ENCODE measurements around the gene NBEA. TPM values are rescaled to one million over a fixed set of nuclear protein-coding genes. Genes with fewer than 3 reads are reported as not detected.

NBEA gene
- total RNA-seq, 1 experiment from 2014 or later = 4.1 TPM

DNA sequence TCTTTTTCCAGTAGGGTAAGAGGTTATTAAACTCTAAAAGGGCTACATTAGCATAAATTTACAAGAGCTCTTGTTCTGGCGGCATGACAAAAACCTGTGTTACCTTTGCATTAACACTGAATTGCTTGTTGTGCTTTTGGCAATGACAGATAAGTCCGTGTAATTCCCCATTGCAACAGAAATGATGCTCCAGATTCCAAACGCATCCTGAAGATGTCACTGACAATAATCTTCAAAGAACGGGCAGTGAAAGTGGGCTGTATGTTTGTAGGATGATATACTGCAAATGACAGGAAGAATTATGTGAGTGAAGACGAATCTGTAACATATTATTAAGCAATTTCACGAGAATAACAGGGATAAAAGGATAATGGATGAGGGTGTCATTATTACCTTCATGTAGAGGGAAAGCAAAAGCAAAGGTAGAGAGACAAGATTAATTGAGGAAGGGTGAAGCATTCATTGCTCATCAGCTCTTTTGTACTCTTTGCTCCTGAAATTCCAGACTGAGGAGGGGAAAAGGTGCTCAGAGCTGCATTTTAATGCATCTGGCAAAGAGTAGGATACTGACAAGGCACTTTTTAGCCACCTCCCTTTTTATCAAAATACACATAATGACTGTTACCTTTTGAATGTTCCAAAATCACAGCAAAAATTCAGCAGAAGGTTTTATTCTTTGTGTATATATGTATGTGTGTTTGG is 572.9 kb downstream of the NBEA start:
- intact Hi-C loops (cut with micrococcal nuclease) = no loop called here
- no TSS peak for BruUV-seq (replicated peaks)
- CTCF ChIA-PET = no interaction called here
- DNase-seq (ENCODE audit: low read depth, low spot score) = no peak
- no peak overlapping the region for H3K9ac ChIP-seq (ENCODE audit: low read length)
- no peak overlapping the region for H3K27ac ChIP-seq (ENCODE audit: low read depth, low read length)
- H3K27me3 ChIP-seq (ENCODE audit: insufficient read depth, low read length) = no peaks in the 10 kb centered on the region
- no peak overlapping the region for H3K4me3 ChIP-seq (replicated peaks in 1 of 2; ENCODE audit: low read depth in 1 of 2, low read length in 2 of 2)
- no peak for ATAC-seq
- H3K4me1 ChIP-seq (ENCODE audit: control insufficient read depth in 1 of 2, insufficient read depth in 2 of 2, low read length in 2 of 2) = no peaks in the 10 kb centered on the region
- H3K36me3 ChIP-seq (ENCODE audit: control insufficient read depth in 1 of 2, insufficient read depth in 2 of 2, low read length in 2 of 2) = no peaks in the 10 kb centered on the region
- no peaks in the 10 kb centered on the region for H4K20me1 ChIP-seq (ENCODE audit: insufficient read depth)
- RAD21 ChIA-PET (ENCODE audit: low non-redundant PET in 1 of 2, low total read pairs in 2 of 2, uncharacterized antibody in 2 of 2, unreplicated experiment in 2 of 2) = no interaction called here
- TF ChIP-seq, protein P1, sequence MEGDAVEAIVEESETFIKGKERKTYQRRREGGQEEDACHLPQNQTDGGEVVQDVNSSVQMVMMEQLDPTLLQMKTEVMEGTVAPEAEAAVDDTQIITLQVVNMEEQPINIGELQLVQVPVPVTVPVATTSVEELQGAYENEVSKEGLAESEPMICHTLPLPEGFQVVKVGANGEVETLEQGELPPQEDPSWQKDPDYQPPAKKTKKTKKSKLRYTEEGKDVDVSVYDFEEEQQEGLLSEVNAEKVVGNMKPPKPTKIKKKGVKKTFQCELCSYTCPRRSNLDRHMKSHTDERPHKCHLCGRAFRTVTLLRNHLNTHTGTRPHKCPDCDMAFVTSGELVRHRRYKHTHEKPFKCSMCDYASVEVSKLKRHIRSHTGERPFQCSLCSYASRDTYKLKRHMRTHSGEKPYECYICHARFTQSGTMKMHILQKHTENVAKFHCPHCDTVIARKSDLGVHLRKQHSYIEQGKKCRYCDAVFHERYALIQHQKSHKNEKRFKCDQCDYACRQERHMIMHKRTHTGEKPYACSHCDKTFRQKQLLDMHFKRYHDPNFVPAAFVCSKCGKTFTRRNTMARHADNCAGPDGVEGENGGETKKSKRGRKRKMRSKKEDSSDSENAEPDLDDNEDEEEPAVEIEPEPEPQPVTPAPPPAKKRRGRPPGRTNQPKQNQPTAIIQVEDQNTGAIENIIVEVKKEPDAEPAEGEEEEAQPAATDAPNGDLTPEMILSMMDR (IDR thresholded peaks at IDR 0.05 in 2 of 3, conservative IDR thresholded peaks at IDR 0.05 in 1 of 3; ENCODE audit: borderline replicate concordance in 1 of 3, insufficient read depth in 1 of 3, low read depth in 2 of 3, low read length in 2 of 3) = no peak
- TF ChIP-seq, protein P2, sequence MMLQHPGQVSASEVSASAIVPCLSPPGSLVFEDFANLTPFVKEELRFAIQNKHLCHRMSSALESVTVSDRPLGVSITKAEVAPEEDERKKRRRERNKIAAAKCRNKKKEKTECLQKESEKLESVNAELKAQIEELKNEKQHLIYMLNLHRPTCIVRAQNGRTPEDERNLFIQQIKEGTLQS (IDR thresholded peaks at IDR 0.05) = no peak
- no peak for TF ChIP-seq SP1 (IDR thresholded peaks at IDR 0.05; ENCODE audit: low read depth)
- no peak for TF ChIP-seq POLR2A (IDR thresholded peaks at IDR 0.05; ENCODE audit: borderline replicate concordance, extremely low read depth, insufficient read depth, insufficient read length)
- TF ChIP-seq SRF (IDR thresholded peaks at IDR 0.05; ENCODE audit: low read depth) = no peak
- no peak for TF ChIP-seq ELF1 (IDR thresholded peaks at IDR 0.05; ENCODE audit: borderline replicate concordance, low read depth)
- TF ChIP-seq RAD21 (IDR thresholded peaks at IDR 0.05; ENCODE audit: low read depth) = no peak
- TF ChIP-seq EGR1 (IDR thresholded peaks at IDR 0.05; ENCODE audit: low read depth) = no peak
- TF ChIP-seq JUND (IDR thresholded peaks at IDR 0.05) = no peak
- TF ChIP-seq CEBPB (IDR thresholded peaks at IDR 0.05; ENCODE audit: low read depth) = no peak
- no peak for TF ChIP-seq EZH2phosphoT487 (IDR thresholded peaks at IDR 0.05; ENCODE audit: borderline replicate concordance)
- TF ChIP-seq ZNF274 (IDR thresholded peaks at IDR 0.05; ENCODE audit: low read depth, low read length) = no peak
- TF ChIP-seq SIN3A (IDR thresholded peaks at IDR 0.05; ENCODE audit: low read depth) = no peak
- no peak for TF ChIP-seq FOSL1 (IDR thresholded peaks at IDR 0.05; ENCODE audit: low read depth)
- TF ChIP-seq EZH2 (IDR thresholded peaks at IDR 0.05) = no peak
- no peak for TF ChIP-seq POLR2AphosphoS5 (IDR thresholded peaks at IDR 0.05; ENCODE audit: low read depth, low read length)
- POLR2A ChIA-PET = no interaction called here
- H3K9me2 ChIP-seq (ENCODE audit: insufficient read depth) = no peaks in the 10 kb centered on the region
- H3K4me2 ChIP-seq (ENCODE audit: low read length) = no peak overlapping the region
- H3K9me3 ChIP-seq (ENCODE audit: control insufficient read depth in 1 of 2, insufficient read depth in 1 of 2, low read depth in 1 of 2, low read length in 2 of 2) = no peaks in the 10 kb centered on the region
- no peak overlapping the region for H2AFZ ChIP-seq (ENCODE audit: low read depth, low read length, poor library complexity, severe bottlenecking)
- H3K79me2 ChIP-seq (ENCODE audit: insufficient read depth, low read length) = no peaks in the 10 kb centered on the region
